Mesenchymal stem cell (in vitro differentiated cells and primary cell): Measurements from ENCODE around the gene MMS22L.

ENCODE experiments used
- DNase-seq: peaks from one replicate; pipeline ENCODE4 v3.0.0-alpha.2; 2013
- H2AFZ ChIP-seq: one replicate; pipeline ENCODE4 v1.6.1; 2013; ENCODE audit warnings: low read depth, mild to moderate bottlenecking, control low read depth, inconsistent platforms, low read length, moderate library complexity
- H2AK5ac ChIP-seq: 2 replicates; pipeline ENCODE4 v1.6.1; 2013; ENCODE audit warnings: low read length, moderate library complexity, mild to moderate bottlenecking, inconsistent platforms; ENCODE audit not compliant: severe bottlenecking
- H2BK120ac ChIP-seq: one replicate; pipeline ENCODE4 v1.6.1; 2013; ENCODE audit warnings: low read depth, mild to moderate bottlenecking, inconsistent platforms, low read length, moderate library complexity
- H2BK12ac ChIP-seq, 2 experiments: one replicate each; pipeline ENCODE4 v1.6.1; 2013; ENCODE audit warnings: inconsistent platforms in 2 of 2, low read length in 2 of 2, mild to moderate bottlenecking in 2 of 2, moderate library complexity in 2 of 2, control low read depth in 1 of 2
- H2BK15ac ChIP-seq: one replicate; pipeline ENCODE4 v1.6.1; 2013; ENCODE audit warnings: mild to moderate bottlenecking, low read depth, inconsistent platforms; ENCODE audit not compliant: poor library complexity, severe bottlenecking
- H2BK5ac ChIP-seq: 2 replicates; pipeline ENCODE4 v1.6.1; 2013; ENCODE audit warnings: low read depth, mild to moderate bottlenecking, low read length, control low read depth, inconsistent platforms; ENCODE audit not compliant: poor library complexity, severe bottlenecking
- H3K14ac ChIP-seq, 2 experiments: one replicate each; pipeline ENCODE4 v1.6.1; 2013; ENCODE audit warnings: inconsistent platforms in 2 of 2, low read length in 2 of 2, control low read depth in 1 of 2, mild to moderate bottlenecking in 1 of 2, moderate library complexity in 1 of 2
- H3K18ac ChIP-seq, 2 experiments: one replicate each; pipeline ENCODE4 v1.6.1; 2013; ENCODE audit warnings: inconsistent platforms in 2 of 2, low read length in 2 of 2, control low read depth in 1 of 2, low read depth in 1 of 2, mild to moderate bottlenecking in 1 of 2
- H3K23ac ChIP-seq, 2 experiments: one replicate each; pipeline ENCODE4 v1.6.1; 2013; ENCODE audit warnings: inconsistent platforms in 2 of 2, low read length in 2 of 2, mild to moderate bottlenecking in 2 of 2, moderate library complexity in 2 of 2, control low read depth in 1 of 2
- H3K27ac ChIP-seq: 2 replicates; pipeline ENCODE4 v1.5.1; 2013; ENCODE audit warnings: mild to moderate bottlenecking, moderate library complexity, low read length, control low read depth, inconsistent platforms; ENCODE audit not compliant: poor library complexity, severe bottlenecking
- H3K27me3 ChIP-seq, 2 experiments: 2 replicates each; pipeline versions ENCODE4 v1.6.1 to v1.7.0; 2013; ENCODE audit warnings: low read length in 2 of 2, mild to moderate bottlenecking in 2 of 2, moderate library complexity in 2 of 2, control low read depth in 1 of 2, inconsistent platforms in 1 of 2; ENCODE audit not compliant: control insufficient read depth in 1 of 2, insufficient read depth in 1 of 2
- H3K36me3 ChIP-seq, 2 experiments: 2 replicates each; pipeline versions ENCODE4 v1.6.1 to v1.7.0; 2013; ENCODE audit warnings: low read length in 2 of 2, control low read depth in 1 of 2, inconsistent platforms in 1 of 2, low read depth in 1 of 2, mild to moderate bottlenecking in 1 of 2; ENCODE audit not compliant: insufficient read depth in 2 of 2, control insufficient read depth in 1 of 2
- H3K4ac ChIP-seq, 2 experiments: one replicate each; pipeline ENCODE4 v1.6.1; 2013; ENCODE audit warnings: inconsistent platforms in 2 of 2, low read length in 2 of 2, mild to moderate bottlenecking in 2 of 2, moderate library complexity in 2 of 2, control low read depth in 1 of 2, low read depth in 1 of 2
- H3K4me1 ChIP-seq: 2 replicates; pipeline ENCODE4 v1.6.1; 2013; ENCODE audit warnings: low read depth, low read length, control low read depth; ENCODE audit not compliant: control insufficient read depth, insufficient read depth
- H3K4me2 ChIP-seq: 2 replicates; pipeline ENCODE4 v1.6.1; 2013; ENCODE audit warnings: low read length, mild to moderate bottlenecking, inconsistent platforms; ENCODE audit not compliant: poor library complexity, severe bottlenecking
- H3K4me3 ChIP-seq, 2 experiments: 2 replicates each; pipeline versions ENCODE4 v1.5.1 to v1.7.0; 2013; ENCODE audit warnings: low read length in 2 of 2, mild to moderate bottlenecking in 2 of 2, control low read depth in 1 of 2, low read depth in 1 of 2; ENCODE audit not compliant: insufficient read depth in 1 of 2
- H3K79me1 ChIP-seq: replicated peaks from 2 replicates; pipeline ENCODE4 v1.6.1; 2013; ENCODE audit warnings: mild to moderate bottlenecking, control low read depth, low read length, inconsistent platforms; ENCODE audit not compliant: poor library complexity, severe bottlenecking
- H3K9ac ChIP-seq: 2 replicates; pipeline ENCODE4 v1.7.0; 2013; ENCODE audit warnings: mild to moderate bottlenecking, low read length, moderate library complexity
- H3K9me3 ChIP-seq: 2 replicates; pipeline ENCODE4 v1.7.0; 2013; ENCODE audit warnings: mild to moderate bottlenecking, low read length; ENCODE audit not compliant: control insufficient read depth
- H4K8ac ChIP-seq: one replicate; pipeline ENCODE4 v1.6.1; 2013; ENCODE audit warnings: inconsistent platforms, mild to moderate bottlenecking, low read length, moderate library complexity
- H4K91ac ChIP-seq: one replicate; pipeline ENCODE4 v1.6.1; 2013; ENCODE audit warnings: mild to moderate bottlenecking, low read length, inconsistent platforms
- WGBS: methylation state at CpG from one replicate; pipeline ENCODE4 v1.1.7; 2013; ENCODE audit warnings: mixed read lengths; 5-methylcytosine and 5-hydroxymethylcytosine counted together

MMS22L gene

GRCh38 chr6:97113170-97113569, 169.8 kb downstream of the MMS22L start:
- no peak for DNase-seq
- no peaks in the 10 kb centered on the region for H3K27me3 ChIP-seq
- H3K14ac ChIP-seq, result no peak overlapping the region
- H2AFZ ChIP-seq, result no peak overlapping the region
- H3K23ac ChIP-seq, result no peak overlapping the region
- no peak overlapping the region for H3K4me2 ChIP-seq
- no peak overlapping the region for H3K9ac ChIP-seq
- H3K27ac ChIP-seq, result no peak overlapping the region
- no peak overlapping the region for H3K4me3 ChIP-seq
- WGBS, result 90% methylated on average over 1 of the region's 1 CpG
- no peaks in the 10 kb centered on the region for H3K36me3 ChIP-seq
- H3K9me3 ChIP-seq, result no peaks in the 10 kb centered on the region
- H3K4me1 ChIP-seq, result no peaks in the 10 kb centered on the region
- H2BK120ac ChIP-seq, result no peak overlapping the region
- no peak overlapping the region for H3K4ac ChIP-seq
- no peak overlapping the region for H2BK12ac ChIP-seq
- no peak overlapping the region for H4K91ac ChIP-seq
- no peak overlapping the region for H2AK5ac ChIP-seq
- no peak overlapping the region for H3K18ac ChIP-seq
- H4K8ac ChIP-seq, result no peak overlapping the region
- no peaks in the 10 kb centered on the region for H3K79me1 ChIP-seq
- no peak overlapping the region for H2BK15ac ChIP-seq
- H2BK5ac ChIP-seq, result no peak overlapping the region

- Histone ChIP-seq H3K79me1 (no peaks in the 10 kb centered on the region), H4K8ac (no peak overlapping the region), H3K27ac (no peak overlapping the region), H3K36me3 (no peaks in the 10 kb centered on the region), H2AFZ (no peak overlapping the region), H2BK12ac (no peak overlapping the region), H3K27me3 (no peaks in the 10 kb centered on the region), H3K4me2 (no peak overlapping the region), H2BK15ac (no peak overlapping the region), H3K4me3 (no peak overlapping the region), H3K23ac (no peak overlapping the region), H3K9ac (no peak overlapping the region), H3K14ac (no peak overlapping the region), H2AK5ac (no peak overlapping the region), H3K18ac (no peak overlapping the region), H3K9me3 (no peaks in the 10 kb centered on the region), H2BK120ac (no peak overlapping the region), H3K4ac (no peak overlapping the region), H3K4me1 (no peaks in the 10 kb centered on the region), H4K91ac (no peak overlapping the region), H2BK5ac (no peak overlapping the region)
- WGBS, result 95% methylated on average over 8 of the region's 8 CpGs
- no peak for DNase-seq
Measured at GRCh38 chr6:97111243-97111642, 171.8 kb downstream of the MMS22L start.

- 93% methylated on average over 6 of the region's 6 CpGs for WGBS
- Histone ChIP-seq H2BK12ac (no peak overlapping the region), H2BK5ac (no peak overlapping the region), H3K9me3 (no peaks in the 10 kb centered on the region), H2BK15ac (no peak overlapping the region), H2AK5ac (no peak overlapping the region), H3K4me3 (no peak overlapping the region), H3K9ac (no peak overlapping the region), H4K91ac (no peak overlapping the region), H3K79me1 (no peaks in the 10 kb centered on the region), H4K8ac (no peak overlapping the region), H3K14ac (no peak overlapping the region), H3K36me3 (no peaks in the 10 kb centered on the region), H2AFZ (no peak overlapping the region), H3K4me2 (no peak overlapping the region), H3K4me1 (no peaks in the 10 kb centered on the region), H2BK120ac (no peak overlapping the region), H3K23ac (no peak overlapping the region), H3K18ac (no peak overlapping the region), H3K27ac (no peak overlapping the region), H3K27me3 (no peaks in the 10 kb centered on the region), H3K4ac (no peak overlapping the region)
- DNase-seq, result no peak
Measured at GRCh38 chr6:97110626-97111025, 172.4 kb downstream of the MMS22L start.

GRCh38 chr6:97110149-97110548, 172.9 kb downstream of the MMS22L start:
- Histone ChIP-seq H3K23ac (no peak overlapping the region), H3K27ac (no peak overlapping the region)
- WGBS, result 88% methylated on average over 5 of the region's 5 CpGs

More at GRCh38 chr6:97110149-97110548, 172.9 kb downstream of the MMS22L start:
- no peak for DNase-seq
- H4K8ac ChIP-seq, result no peak overlapping the region
- no peak overlapping the region for H2BK12ac ChIP-seq
- no peaks in the 10 kb centered on the region for H3K79me1 ChIP-seq
- no peak overlapping the region for H3K4me3 ChIP-seq
- H3K9me3 ChIP-seq, result no peaks in the 10 kb centered on the region
- H3K4ac ChIP-seq, result no peak overlapping the region
- no peak overlapping the region for H2AFZ ChIP-seq
- H3K4me2 ChIP-seq, result no peak overlapping the region
- H2BK120ac ChIP-seq, result no peak overlapping the region
- no peak overlapping the region for H3K9ac ChIP-seq
- no peak overlapping the region for H2BK15ac ChIP-seq
- H3K14ac ChIP-seq, result no peak overlapping the region
- no peak overlapping the region for H4K91ac ChIP-seq
- no peak overlapping the region for H2AK5ac ChIP-seq
- H3K18ac ChIP-seq, result no peak overlapping the region
- H3K27me3 ChIP-seq, result no peaks in the 10 kb centered on the region
- no peak overlapping the region for H2BK5ac ChIP-seq
- no peaks in the 10 kb centered on the region for H3K36me3 ChIP-seq
- H3K4me1 ChIP-seq, result no peaks in the 10 kb centered on the region
